ENCODE measurements around the gene ATCAY.
"Not testable (repeated sequence)": the region's sequence is repeated elsewhere in the genome, so short reads cannot be mapped to it uniquely, and the experiment has no call there.

- TF ChIP-seq EZH2phosphoT487, CTCF, EZH2 (IDR thresholded peaks at IDR 0.05): not testable (repeated sequence)
Observed at GRCh38 chr19:3938300-3938950, 57.9 kb downstream of the ATCAY start.
